ENCODE measurements around the gene ZFP36L2.

DNA sequence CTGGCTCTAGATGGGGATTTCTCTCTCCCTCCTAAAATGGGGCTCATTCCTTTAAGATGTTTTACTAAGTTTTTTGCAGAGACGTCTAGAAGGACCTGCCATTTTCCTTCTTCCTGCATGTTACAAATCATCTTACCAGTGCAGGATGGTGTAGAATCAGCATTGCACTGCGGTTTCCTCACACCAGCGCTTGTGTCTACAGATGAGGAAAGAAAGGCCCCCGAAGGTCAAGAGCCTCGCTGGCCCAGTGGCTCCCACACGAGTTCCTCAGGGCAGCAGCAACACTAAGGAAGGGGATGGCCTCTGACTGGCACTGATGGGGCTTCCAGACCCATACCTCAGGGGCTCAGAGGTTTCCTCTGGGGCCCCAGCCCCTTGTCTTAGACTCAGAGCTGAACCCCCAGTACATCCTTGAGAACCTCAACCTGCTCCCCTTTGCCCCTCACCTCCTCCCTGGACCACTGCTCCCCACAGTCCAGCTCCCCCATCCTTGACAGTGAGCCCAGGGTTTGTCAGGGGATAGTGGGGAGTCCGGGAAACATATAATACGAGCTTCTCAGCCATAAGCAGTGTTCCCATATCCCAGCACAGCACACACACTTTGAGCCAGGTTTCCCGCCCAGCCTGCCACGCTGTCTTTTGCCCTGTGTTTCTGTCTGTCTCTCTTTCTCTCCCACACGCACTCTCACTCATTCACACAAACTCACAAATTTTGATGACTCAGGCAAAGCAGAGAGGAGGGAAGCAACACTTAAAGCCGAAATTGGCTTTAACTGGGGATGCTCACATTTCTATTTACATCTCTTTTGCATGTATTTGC, 29.4 kb downstream of the ZFP36L2 start:
- TF ChIP-seq EP300 (IDR thresholded peaks at IDR 0.05; ENCODE audit: low read depth) (no peak), POLR2A (IDR thresholded peaks at IDR 0.05) (no peak)
- TF ChIP-seq, protein P1, sequence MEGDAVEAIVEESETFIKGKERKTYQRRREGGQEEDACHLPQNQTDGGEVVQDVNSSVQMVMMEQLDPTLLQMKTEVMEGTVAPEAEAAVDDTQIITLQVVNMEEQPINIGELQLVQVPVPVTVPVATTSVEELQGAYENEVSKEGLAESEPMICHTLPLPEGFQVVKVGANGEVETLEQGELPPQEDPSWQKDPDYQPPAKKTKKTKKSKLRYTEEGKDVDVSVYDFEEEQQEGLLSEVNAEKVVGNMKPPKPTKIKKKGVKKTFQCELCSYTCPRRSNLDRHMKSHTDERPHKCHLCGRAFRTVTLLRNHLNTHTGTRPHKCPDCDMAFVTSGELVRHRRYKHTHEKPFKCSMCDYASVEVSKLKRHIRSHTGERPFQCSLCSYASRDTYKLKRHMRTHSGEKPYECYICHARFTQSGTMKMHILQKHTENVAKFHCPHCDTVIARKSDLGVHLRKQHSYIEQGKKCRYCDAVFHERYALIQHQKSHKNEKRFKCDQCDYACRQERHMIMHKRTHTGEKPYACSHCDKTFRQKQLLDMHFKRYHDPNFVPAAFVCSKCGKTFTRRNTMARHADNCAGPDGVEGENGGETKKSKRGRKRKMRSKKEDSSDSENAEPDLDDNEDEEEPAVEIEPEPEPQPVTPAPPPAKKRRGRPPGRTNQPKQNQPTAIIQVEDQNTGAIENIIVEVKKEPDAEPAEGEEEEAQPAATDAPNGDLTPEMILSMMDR (IDR thresholded peaks at IDR 0.05) = no peak

Measured in transverse colon (tissue), 3 donors.